ENCODE results near the gene GPR160.

- TF ChIP-seq, protein P1, sequence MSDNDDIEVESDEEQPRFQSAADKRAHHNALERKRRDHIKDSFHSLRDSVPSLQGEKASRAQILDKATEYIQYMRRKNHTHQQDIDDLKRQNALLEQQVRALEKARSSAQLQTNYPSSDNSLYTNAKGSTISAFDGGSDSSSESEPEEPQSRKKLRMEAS (IDR thresholded peaks at IDR 0.05) = no peak
- no peak for TF ChIP-seq EGR1 (IDR thresholded peaks at IDR 0.05)
- TF ChIP-seq TAF1 (IDR thresholded peaks at IDR 0.05; ENCODE audit: low read depth) = no peak
- no peak for TF ChIP-seq YY1 (IDR thresholded peaks at IDR 0.05; ENCODE audit: low read depth)
- no peak for TF ChIP-seq TCF12 (IDR thresholded peaks at IDR 0.05; ENCODE audit: low read depth)
- no peak for TF ChIP-seq REST (IDR thresholded peaks at IDR 0.05; ENCODE audit: low read depth)
- no peak for TF ChIP-seq RAD21 (IDR thresholded peaks at IDR 0.05; ENCODE audit: low read depth)
- TF ChIP-seq CEBPB (IDR thresholded peaks at IDR 0.05) = no peak
Measured at GRCh38 chr3:170021083-170021482, 16.7 kb upstream of the GPR160 start.
